Panc1 (cell line): ENCODE results near the gene ZNF639. TPM values are rescaled to one million over a fixed set of nuclear protein-coding genes. Genes with fewer than 3 reads are reported as not detected.

Experiments used
- ATAC-seq: fragments of 200-7000 bp; cut with Tn5 transposase; 2 replicates; pipeline ENCODE4 v1.9.1; 2020; ENCODE audit warnings: mild to moderate bottlenecking, moderate library complexity
- BruUV-seq: library from RNA; stranded (reverse); fragments of 400-500 nt; replicated peaks from 2 replicates; lab custom pipeline; 2021; lab: Mats Ljungman, UMichigan
- CTCF ChIA-PET: fragments of 300-600 bp; sonication (Branson Sonifier 250); formaldehyde crosslinking; loops from one replicate; lab custom pipeline; 2022; ENCODE audit warnings: antibody characterized with exemption; lab: Charles Lee
- POLR2A ChIA-PET: fragments of 300-600 bp; sonication (Branson Sonifier 250); formaldehyde crosslinking; loops from one replicate; lab custom pipeline; 2022; ENCODE audit warnings: antibody characterized with exemption; lab: Charles Lee
- DNase-seq: peaks from one replicate; pipeline ENCODE4 v3.0.0-alpha.2; 2010; ENCODE audit warnings: low read depth, low spot score
- H3K27ac ChIP-seq: 2 replicates; pipeline ENCODE4 v1.5.1; 2011; ENCODE audit warnings: mild to moderate bottlenecking, low read length, inconsistent platforms
- H3K27me3 ChIP-seq: fragments of 200-500 bp; sonication (Bioruptor generic); 2 replicates; pipeline ENCODE4 v1.6.0; 2014; ENCODE audit warnings: low read length, inconsistent platforms; ENCODE audit not compliant: control insufficient read depth, insufficient read depth
- H3K36me3 ChIP-seq: fragments of 200-500 bp; sonication (Bioruptor generic); 2 replicates; pipeline ENCODE4 v1.5.1; 2014; ENCODE audit warnings: inconsistent platforms, mild to moderate bottlenecking, low read length, moderate library complexity; ENCODE audit not compliant: control insufficient read depth, insufficient read depth
- H3K4me1 ChIP-seq: 2 replicates; pipeline ENCODE4 v1.5.1; 2011; ENCODE audit warnings: inconsistent platforms, mild to moderate bottlenecking, low read length, moderate library complexity; ENCODE audit not compliant: control insufficient read depth, insufficient read depth
- H3K4me3 ChIP-seq, 2 experiments: 2 replicates each; pipeline ENCODE4 v1.5.1; 2011 to 2012; ENCODE audit warnings: low read depth in 2 of 2, low read length in 2 of 2, mild to moderate bottlenecking in 2 of 2, inconsistent platforms in 1 of 2, moderate library complexity in 1 of 2
- H3K9me3 ChIP-seq: fragments of 200-500 bp; sonication (Bioruptor generic); 2 replicates; pipeline ENCODE4 v1.5.1; 2014; ENCODE audit warnings: low read depth, mild to moderate bottlenecking, inconsistent platforms, low read length, moderate library complexity; ENCODE audit not compliant: control insufficient read depth, insufficient read depth
- CTCF ChIP-seq: fragments of 450-650 bp; IDR thresholded peaks from 2 replicates; pipeline ENCODE4 v1.5.1; 2017; ENCODE audit warnings: mild to moderate bottlenecking
- POLR2AphosphoS5 ChIP-seq: IDR thresholded peaks from 2 replicates; pipeline ENCODE4 v1.6.1; 2012; ENCODE audit warnings: mild to moderate bottlenecking, low read depth, low read length, moderate library complexity
- SIN3A ChIP-seq: IDR thresholded peaks from 2 replicates; pipeline ENCODE4 v1.6.1; 2012; ENCODE audit warnings: low read depth, mild to moderate bottlenecking, low read length, moderate library complexity, borderline replicate concordance; ENCODE audit not compliant: insufficient read depth
- TCF7L2 ChIP-seq: IDR thresholded peaks from 2 replicates; pipeline ENCODE4 v1.6.1; 2011; ENCODE audit warnings: mild to moderate bottlenecking, low read depth, low read length, inconsistent platforms
- in situ Hi-C: cut with HindIII; loops from 2 replicates; pipeline ENCODE4 v1.10.0; 2016; ENCODE audit warnings: low sequenced_read_pairs, low pct_unique_long_range_greater_than_20kb
- intact Hi-C: fragments of 100-400 bp; cut with micrococcal nuclease; formaldehyde crosslinking; loops from one replicate; pipeline ENCODE4 v1.10.0; 2022; ENCODE audit not compliant: unreplicated experiment
- total RNA-seq: library from RNA; stranded (reverse); gene quantifications from one replicate; pipeline ENCODE4 v1.2.1, GENCODE V29; 2021; ENCODE audit not compliant: unreplicated experiment
- TF ChIP-seq, protein P1 (sequence below), 2 experiments: IDR thresholded peaks; 2 replicates each; pipeline ENCODE4 v1.6.1; 2011 to 2012; ENCODE audit warnings: low read depth in 2 of 2, control low read depth in 1 of 2, low read length in 1 of 2, mild to moderate bottlenecking in 1 of 2, moderate library complexity in 1 of 2; ENCODE audit not compliant: insufficient read depth in 1 of 2

Gene ZNF639
- total RNA-seq, 1 experiment from 2014 or later = 56.1 TPM

- H3K4me1 ChIP-seq = no peaks in the 10 kb centered on the region
- no peak overlapping the region for H3K4me3 ChIP-seq
- no peak overlapping the region for H3K27ac ChIP-seq
- peaks cover 62% of the 10 kb centered on the region for H3K36me3 ChIP-seq
- ATAC-seq = peak; percentile 29; the same call in 1 of the 2 replicates
- BruUV-seq = no TSS peak
- H3K9me3 ChIP-seq = no peaks in the 10 kb centered on the region
- POLR2A ChIA-PET = no interaction called here
- no peak for TF ChIP-seq CTCF
- in situ Hi-C loops = no loop called here
- H3K27me3 ChIP-seq = no peaks in the 10 kb centered on the region
- no peak for DNase-seq
- CTCF ChIA-PET = no interaction called here
- intact Hi-C loops = no loop called here
Measured at GRCh38 chr3:179330438-179330837, 7.6 kb downstream of the ZNF639 start.

GRCh38 chr3:179332240-179332639 lies 9.4 kb downstream of the ZNF639 start:
- no peaks in the 10 kb centered on the region for H3K27me3 ChIP-seq
- intact Hi-C loops (no loop called here), in situ Hi-C loops (no loop called here)
- BruUV-seq = no TSS peak
- no peak for TF ChIP-seq SIN3A
- no peak for TF ChIP-seq POLR2AphosphoS5
- TF ChIP-seq TCF7L2 = no peak
- TF ChIP-seq CTCF = no peak
- TF ChIP-seq, protein P1, sequence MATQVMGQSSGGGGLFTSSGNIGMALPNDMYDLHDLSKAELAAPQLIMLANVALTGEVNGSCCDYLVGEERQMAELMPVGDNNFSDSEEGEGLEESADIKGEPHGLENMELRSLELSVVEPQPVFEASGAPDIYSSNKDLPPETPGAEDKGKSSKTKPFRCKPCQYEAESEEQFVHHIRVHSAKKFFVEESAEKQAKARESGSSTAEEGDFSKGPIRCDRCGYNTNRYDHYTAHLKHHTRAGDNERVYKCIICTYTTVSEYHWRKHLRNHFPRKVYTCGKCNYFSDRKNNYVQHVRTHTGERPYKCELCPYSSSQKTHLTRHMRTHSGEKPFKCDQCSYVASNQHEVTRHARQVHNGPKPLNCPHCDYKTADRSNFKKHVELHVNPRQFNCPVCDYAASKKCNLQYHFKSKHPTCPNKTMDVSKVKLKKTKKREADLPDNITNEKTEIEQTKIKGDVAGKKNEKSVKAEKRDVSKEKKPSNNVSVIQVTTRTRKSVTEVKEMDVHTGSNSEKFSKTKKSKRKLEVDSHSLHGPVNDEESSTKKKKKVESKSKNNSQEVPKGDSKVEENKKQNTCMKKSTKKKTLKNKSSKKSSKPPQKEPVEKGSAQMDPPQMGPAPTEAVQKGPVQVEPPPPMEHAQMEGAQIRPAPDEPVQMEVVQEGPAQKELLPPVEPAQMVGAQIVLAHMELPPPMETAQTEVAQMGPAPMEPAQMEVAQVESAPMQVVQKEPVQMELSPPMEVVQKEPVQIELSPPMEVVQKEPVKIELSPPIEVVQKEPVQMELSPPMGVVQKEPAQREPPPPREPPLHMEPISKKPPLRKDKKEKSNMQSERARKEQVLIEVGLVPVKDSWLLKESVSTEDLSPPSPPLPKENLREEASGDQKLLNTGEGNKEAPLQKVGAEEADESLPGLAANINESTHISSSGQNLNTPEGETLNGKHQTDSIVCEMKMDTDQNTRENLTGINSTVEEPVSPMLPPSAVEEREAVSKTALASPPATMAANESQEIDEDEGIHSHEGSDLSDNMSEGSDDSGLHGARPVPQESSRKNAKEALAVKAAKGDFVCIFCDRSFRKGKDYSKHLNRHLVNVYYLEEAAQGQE (IDR thresholded peaks at IDR 0.05; ENCODE audit: insufficient read depth in 1 of 2, low read depth in 2 of 2, low read length in 1 of 2) = no peak
- POLR2A ChIA-PET = no interaction called here
- ATAC-seq (no peak), DNase-seq (no peak)
- CTCF ChIA-PET = no interaction called here
- H3K4me1 ChIP-seq = no peaks in the 10 kb centered on the region
- peaks cover 65% of the 10 kb centered on the region for H3K36me3 ChIP-seq
- no peaks in the 10 kb centered on the region for H3K9me3 ChIP-seq
- H3K27ac ChIP-seq = no peak overlapping the region
- H3K4me3 ChIP-seq = no peak overlapping the region
